Body of pancreas (tissue), 4 donors: ENCODE data around the gene CSNK1G1. TPM values are rescaled to one million over a fixed set of nuclear protein-coding genes. Genes with fewer than 3 reads are reported as not detected.

Source experiments
- ATAC-seq: fragments of 150-250 bp; one replicate; pipeline ENCODE4 v1.9.1; 2016
- DNase-seq, 4 donors: peaks; one replicate each; pipeline ENCODE4 v3.0.0-alpha.2; 2019
- H3K27ac ChIP-seq, 4 donors: fragments of 200-600 bp; sonication (generic); 1 replicate in 3 of 4; 2 replicates in 1 of 4; pipeline versions ENCODE4 v1.5.1 to v1.6.1; 2016 to 2019; ENCODE audit warnings: mild to moderate bottlenecking in 1 of 4, mixed read lengths in 1 of 4, moderate library complexity in 1 of 4
- H3K27me3 ChIP-seq, 2 donors: fragments of 200-600 bp; sonication (generic); one replicate each; pipeline ENCODE4 v1.6.0; 2016; ENCODE audit warnings: mild to moderate bottlenecking in 1 of 2
- H3K36me3 ChIP-seq, 2 donors: fragments of 200-600 bp; sonication (generic); replicated peaks in 1 of 2; 2 replicates each; pipeline ENCODE4 v1.5.1; 2016; ENCODE audit warnings: low read depth in 2 of 2; ENCODE audit not compliant: insufficient read depth in 1 of 2
- H3K4me1 ChIP-seq: fragments of 200-600 bp; sonication (generic); one replicate; pipeline ENCODE4 v1.6.0; 2016
- H3K4me3 ChIP-seq, 2 donors: fragments of 200-600 bp; sonication (generic); 1 replicate in 1 of 2; 2 replicates in 1 of 2; pipeline ENCODE4 v1.5.1; 2016 to 2019
- H3K9me3 ChIP-seq, 3 donors: fragments of 200-600 bp; sonication (generic); 1 replicate in 2 of 3; 2 replicates in 1 of 3; pipeline ENCODE4 v1.5.1; 2016
- CTCF ChIP-seq, 7 experiments: fragments of 450-650 bp in 4 of 7; fragments of 200-600 bp in 3 of 7; sonication (generic) in 3 of 7; IDR thresholded peaks; one replicate each; pipeline ENCODE4 v1.5.1; 2016 to 2019; ENCODE audit warnings: antibody characterized with exemption in 7 of 7
- POLR2A ChIP-seq, 3 donors: fragments of 450-650 bp; IDR thresholded peaks; one replicate each; pipeline ENCODE4 v1.6.1; 2016; ENCODE audit warnings: antibody characterized with exemption in 3 of 3, mild to moderate bottlenecking in 2 of 3
- WGBS, 2 donors: methylation state at CpG; one replicate each; pipeline ENCODE4 v1.1.5; 2017; 5-methylcytosine and 5-hydroxymethylcytosine counted together
- intact Hi-C: fragments of 100-400 bp; cut with DNase I; formaldehyde crosslinking; loops from one replicate; pipeline ENCODE4 v1.15.1; 2023
- total RNA-seq, 2 donors: library from RNA; depleted of rRNA; stranded (reverse); fragments of >200 nt; gene quantifications; one replicate each; pipeline ENCODE4 v1.1.0, GENCODE V29; 2016

CSNK1G1 gene
- total RNA-seq, 2 donors from 2014 or later: 6.7 to 13.8 TPM

GRCh38 chr15:64249883-64250575, 105.9 kb downstream of the CSNK1G1 start:
- Histone ChIP-seq H3K4me3 (no peak overlapping the region), H3K4me1 (peaks cover 47% of the 10 kb centered on the region), H3K27ac (peak overlapping the region; percentile 47 to 89 (median 68)), H3K9me3 (no peaks in the 10 kb centered on the region), H3K27me3 (no peaks in the 10 kb centered on the region), H3K36me3 (no peaks in the 10 kb centered on the region)
- TF ChIP-seq CTCF (IDR thresholded peaks at IDR 0.05): no peak
- no peak for TF ChIP-seq POLR2A (IDR thresholded peaks at IDR 0.05)
- ATAC-seq (no peak), DNase-seq (no peak)
- intact Hi-C loops: no loop called here

- Histone ChIP-seq H3K27ac (peak overlapping the region; percentile 47 to 89 (median 68)), H3K4me3 (no peak overlapping the region), H3K4me1 (peaks cover 47% of the 10 kb centered on the region), H3K36me3 (no peaks in the 10 kb centered on the region), H3K27me3 (no peaks in the 10 kb centered on the region), H3K9me3 (no peaks in the 10 kb centered on the region)
- intact Hi-C loops: no loop called here
- TF ChIP-seq POLR2A (IDR thresholded peaks at IDR 0.05) (no peak), CTCF (IDR thresholded peaks at IDR 0.05) (no peak)
- WGBS, 2 donors: 65 to 72% methylated on average over 3 of the region's 3 CpGs
- ATAC-seq (peak; percentile 49), DNase-seq (peak in 3 of 4 donors; percentile 32 to 56 (median 49))
Observed at GRCh38 chr15:64249406-64249805, 106.6 kb downstream of the CSNK1G1 start.

- ATAC-seq: peak; percentile 97
- peaks cover 47% of the 10 kb centered on the region for H3K4me1 ChIP-seq
- no peaks in the 10 kb centered on the region for H3K36me3 ChIP-seq
- 25 to 26% methylated on average over 2 of the region's 2 CpGs for WGBS, 2 donors
- H3K27ac ChIP-seq: peak overlapping the region; percentile 59 to 89 (median 76)
- H3K4me3 ChIP-seq: no peak overlapping the region
- H3K27me3 ChIP-seq: no peaks in the 10 kb centered on the region
- TF ChIP-seq POLR2A (IDR thresholded peaks at IDR 0.05) (no peak), CTCF (IDR thresholded peaks at IDR 0.05) (no peak)
- H3K9me3 ChIP-seq: no peaks in the 10 kb centered on the region
- intact Hi-C loops: no loop called here
- peak; percentile 63 to 87 (median 76) for DNase-seq
Observed at GRCh38 chr15:64247906-64248541, 107.9 kb downstream of the CSNK1G1 start.

GRCh38 chr15:64247535-64247905, 108.5 kb downstream of the CSNK1G1 start:
- H3K4me1 ChIP-seq: peaks cover 47% of the 10 kb centered on the region
- H3K9me3 ChIP-seq: no peaks in the 10 kb centered on the region
- peak overlapping the region; percentile 59 to 89 (median 76) for H3K27ac ChIP-seq
- no peak for ATAC-seq
- intact Hi-C loops: no loop called here
- TF ChIP-seq POLR2A (IDR thresholded peaks at IDR 0.05) (no peak), CTCF (IDR thresholded peaks at IDR 0.05) (no peak)
- H3K4me3 ChIP-seq: no peak overlapping the region
- no peaks in the 10 kb centered on the region for H3K36me3 ChIP-seq
- DNase-seq: no peak
- H3K27me3 ChIP-seq: no peaks in the 10 kb centered on the region
